MG63 (cell line): Measurements from ENCODE around the gene TBC1D9B. TPM values are rescaled to one million over a fixed set of nuclear protein-coding genes. Genes with fewer than 3 reads are reported as not detected.

Source experiments
- DNase-seq: peaks from one replicate; pipeline ENCODE4 v3.0.0-alpha.2; 2020
- H3K27me3 ChIP-seq: fragments of 250-450 bp; sonication (Bioruptor Pico); 2 replicates; pipeline ENCODE4 v1.5.1; 2020; ENCODE audit warnings: mild to moderate bottlenecking, moderate library complexity
- H3K36me3 ChIP-seq: fragments of 250-450 bp; sonication (Bioruptor Pico); 2 replicates; pipeline ENCODE4 v1.5.1; 2020; ENCODE audit warnings: mild to moderate bottlenecking, moderate library complexity
- H3K4me3 ChIP-seq: fragments of 250-450 bp; sonication (Bioruptor Pico); 2 replicates; pipeline ENCODE4 v1.5.1; 2020; ENCODE audit warnings: mild to moderate bottlenecking, moderate library complexity
- H3K9me3 ChIP-seq: fragments of 250-450 bp; sonication (Bioruptor Pico); 2 replicates; pipeline ENCODE4 v1.5.1; 2020; ENCODE audit warnings: mild to moderate bottlenecking, moderate library complexity
- total RNA-seq: library from RNA; depleted of rRNA; stranded (reverse); fragments of >200 nt; shearing (Covaris generic); gene quantifications from 2 replicates; pipeline ENCODE4 v1.2.3, GENCODE V29; 2014; ENCODE audit warnings: low replicate concordance

Gene TBC1D9B
- total RNA-seq, 1 experiment from 2014 or later = 101 TPM

DNA sequence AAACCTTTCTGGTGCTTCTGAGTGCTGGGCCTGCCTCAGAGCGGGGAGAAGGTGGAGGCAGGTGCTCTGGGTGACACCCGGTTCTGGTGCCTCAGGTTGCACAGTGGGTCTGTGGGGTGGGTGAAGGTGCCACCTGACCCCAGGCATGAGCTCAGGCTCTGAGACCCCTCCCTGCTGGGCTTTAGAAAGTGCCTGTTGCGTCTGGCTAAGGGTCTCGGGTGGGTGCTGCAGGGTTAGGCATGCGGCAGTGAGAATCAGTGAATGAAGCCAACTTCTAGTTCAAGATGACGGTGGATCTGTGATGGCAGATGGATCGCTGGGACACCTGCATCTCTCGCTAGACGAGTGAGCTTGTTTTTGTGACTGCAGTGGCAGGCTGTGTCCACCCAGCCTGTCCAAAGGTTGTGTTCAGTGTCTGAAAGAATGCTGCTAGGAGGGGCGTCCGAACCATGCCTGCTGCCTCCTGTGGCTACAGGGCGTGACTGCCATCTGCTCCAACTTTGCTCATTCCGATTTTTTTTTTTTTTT is 82.0 kb downstream of the TBC1D9B start:
- DNase-seq = no peak
- peaks cover 3% of the 10 kb centered on the region; the same call in 1 of the 2 replicates for H3K9me3 ChIP-seq
- no peak overlapping the region for H3K4me3 ChIP-seq
- H3K27me3 ChIP-seq = no peaks in the 10 kb centered on the region
- H3K36me3 ChIP-seq = peaks cover 88% of the 10 kb centered on the region

DNA sequence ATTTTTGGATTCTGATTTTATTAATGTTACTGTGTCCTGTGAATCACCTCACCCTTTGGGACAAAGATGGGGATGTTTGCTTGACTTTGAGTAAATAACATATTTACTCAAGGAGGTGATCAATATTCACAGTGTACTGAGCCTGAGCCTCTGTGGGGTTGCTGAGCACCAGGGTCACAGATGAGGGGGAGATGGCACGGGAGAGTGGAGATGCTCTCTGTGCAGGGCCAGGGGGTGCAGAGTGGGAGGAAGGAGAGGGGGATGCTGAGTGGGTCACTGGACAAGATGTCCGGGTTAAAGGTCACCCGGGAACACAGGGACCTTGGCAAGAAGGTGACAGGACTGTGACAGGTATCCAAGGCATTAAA is 83.0 kb downstream of the TBC1D9B start:
- DNase-seq = no peak
- Histone ChIP-seq H3K36me3 (peaks cover 81% of the 10 kb centered on the region), H3K27me3 (no peaks in the 10 kb centered on the region), H3K4me3 (no peak overlapping the region), H3K9me3 (no peaks in the 10 kb centered on the region)

DNA sequence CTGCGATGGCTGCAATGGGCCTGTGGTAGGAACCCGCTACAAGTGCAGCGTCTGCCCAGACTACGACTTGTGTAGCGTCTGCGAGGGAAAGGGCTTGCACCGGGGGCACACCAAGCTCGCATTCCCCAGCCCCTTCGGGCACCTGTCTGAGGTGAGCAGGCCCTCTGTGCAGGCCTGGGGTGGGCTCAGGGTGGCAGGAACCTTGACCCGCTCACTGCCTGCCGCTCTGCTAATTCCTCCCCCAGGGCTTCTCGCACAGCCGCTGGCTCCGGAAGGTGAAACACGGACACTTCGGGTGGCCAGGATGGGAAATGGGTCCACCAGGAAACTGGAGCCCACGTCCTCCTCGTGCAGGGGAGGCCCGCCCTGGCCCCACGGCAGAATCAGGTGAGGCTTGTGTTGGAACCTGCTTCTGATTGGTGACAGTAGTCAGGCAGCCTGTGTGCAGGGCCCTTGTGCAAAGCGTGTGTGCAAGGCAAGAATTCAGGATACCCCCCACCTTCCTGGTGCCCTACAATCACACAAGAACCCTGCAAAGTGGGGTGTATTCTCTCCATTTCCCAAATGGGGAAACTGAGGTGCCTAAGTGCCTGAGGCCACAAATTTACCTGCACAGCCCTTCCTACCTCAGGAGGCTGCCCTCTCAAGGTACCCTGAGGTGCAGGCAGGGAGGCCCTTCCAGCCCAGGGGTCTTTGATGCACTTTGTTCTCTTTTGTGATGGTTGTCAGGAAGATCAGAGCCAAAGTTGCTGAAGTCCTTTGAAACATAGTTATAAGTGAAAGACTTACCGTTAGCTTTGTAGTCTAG is 83.6 kb downstream of the TBC1D9B start:
- H3K36me3 ChIP-seq = peaks cover 75% of the 10 kb centered on the region
- no peak overlapping the region for H3K4me3 ChIP-seq
- no peaks in the 10 kb centered on the region for H3K9me3 ChIP-seq
- no peaks in the 10 kb centered on the region for H3K27me3 ChIP-seq
- DNase-seq = no peak

DNA sequence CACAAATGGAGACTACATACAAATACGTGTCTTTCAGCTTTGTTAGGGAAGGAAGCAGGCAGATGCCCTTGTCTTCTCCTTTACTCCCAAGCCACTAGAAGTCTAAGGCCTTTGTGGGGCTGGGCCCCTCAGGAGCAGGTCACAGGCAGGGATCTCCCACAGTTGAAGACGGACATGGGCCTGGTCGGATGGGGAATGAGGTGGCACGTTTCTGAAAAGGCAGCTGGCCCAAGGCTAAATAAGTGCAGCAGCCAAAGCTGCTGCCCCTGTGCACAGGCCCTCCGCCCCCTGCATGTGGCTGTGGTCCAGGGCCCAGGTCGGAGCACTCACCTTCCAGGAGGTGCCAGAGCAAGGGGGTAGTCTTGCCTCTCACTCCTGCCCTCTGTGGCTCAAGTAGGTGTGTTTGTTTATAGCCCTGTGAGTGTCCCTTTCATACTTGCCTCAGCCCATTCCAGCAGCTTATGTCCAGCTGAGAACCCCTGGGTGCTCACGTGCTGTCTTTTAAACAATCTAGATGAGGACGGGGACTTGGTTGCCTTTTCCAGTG is 85.2 kb downstream of the TBC1D9B start:
- Histone ChIP-seq H3K4me3 (peak overlapping the region; percentile 79), H3K9me3 (no peaks in the 10 kb centered on the region), H3K27me3 (no peaks in the 10 kb centered on the region), H3K36me3 (peaks cover 59% of the 10 kb centered on the region)
- no peak for DNase-seq

DNA sequence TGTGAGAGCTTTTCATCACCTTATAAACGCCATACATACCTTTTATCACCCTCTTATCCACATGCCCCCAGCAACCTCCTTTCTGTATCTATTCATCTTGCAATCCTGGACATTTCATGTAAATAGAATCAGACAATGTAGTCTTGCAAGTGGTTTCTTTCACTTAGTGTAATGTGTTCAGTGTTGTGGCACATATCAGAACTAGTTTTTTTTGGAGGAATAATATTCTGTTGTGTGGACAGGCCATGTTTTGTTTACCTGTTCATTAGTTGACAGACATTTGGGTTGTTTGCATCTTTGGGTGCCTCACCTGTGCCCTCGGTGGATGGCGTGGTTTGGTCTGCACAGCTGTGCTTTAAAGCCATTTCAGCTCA is 85.7 kb downstream of the TBC1D9B start:
- peak overlapping the region; percentile 79 for H3K4me3 ChIP-seq
- no peaks in the 10 kb centered on the region for H3K27me3 ChIP-seq
- DNase-seq = no peak
- H3K36me3 ChIP-seq = peaks cover 54% of the 10 kb centered on the region
- no peaks in the 10 kb centered on the region for H3K9me3 ChIP-seq

DNA sequence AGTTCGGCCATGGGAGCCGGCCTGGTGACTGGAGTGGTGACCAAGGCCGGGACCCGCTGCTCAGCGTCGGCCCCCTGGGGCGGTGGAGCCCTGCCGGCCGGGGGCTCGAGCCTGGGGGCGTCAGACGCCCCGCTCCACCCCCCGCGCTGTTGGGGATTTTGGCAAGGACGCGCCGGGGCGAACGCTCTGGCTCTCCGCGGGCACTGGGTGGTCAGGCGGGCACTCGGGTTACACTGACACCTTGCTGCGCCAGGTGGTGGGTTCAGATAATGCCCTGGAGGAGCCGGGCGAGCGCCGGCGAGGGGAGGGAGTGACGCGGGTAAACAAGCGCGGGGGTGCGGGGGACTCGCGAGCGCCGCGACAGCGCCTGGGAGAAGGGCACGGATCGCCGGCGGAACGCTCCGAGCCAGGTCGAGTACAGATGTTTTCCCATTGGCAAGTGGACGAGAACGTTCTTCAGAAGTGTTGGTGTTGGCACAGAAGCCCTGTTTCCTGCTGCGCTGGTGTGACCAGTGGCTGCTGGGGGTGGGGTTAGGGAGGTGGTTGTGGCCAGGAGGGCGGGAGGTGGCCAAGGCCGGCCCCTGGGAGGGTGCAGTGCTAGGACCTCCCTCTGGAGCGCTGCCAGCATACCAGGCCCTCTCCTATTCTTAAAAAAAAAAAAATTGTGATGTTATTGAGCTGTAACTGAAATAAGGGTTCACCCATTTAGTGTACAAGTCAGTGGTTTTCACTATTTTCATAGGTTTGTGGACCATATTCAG is 86.2 kb downstream of the TBC1D9B start:
- Histone ChIP-seq H3K36me3 (peaks cover 48% of the 10 kb centered on the region), H3K9me3 (no peaks in the 10 kb centered on the region), H3K27me3 (no peaks in the 10 kb centered on the region), H3K4me3 (peak overlapping the region; percentile 79)
- peak; percentile 98 for DNase-seq

DNA sequence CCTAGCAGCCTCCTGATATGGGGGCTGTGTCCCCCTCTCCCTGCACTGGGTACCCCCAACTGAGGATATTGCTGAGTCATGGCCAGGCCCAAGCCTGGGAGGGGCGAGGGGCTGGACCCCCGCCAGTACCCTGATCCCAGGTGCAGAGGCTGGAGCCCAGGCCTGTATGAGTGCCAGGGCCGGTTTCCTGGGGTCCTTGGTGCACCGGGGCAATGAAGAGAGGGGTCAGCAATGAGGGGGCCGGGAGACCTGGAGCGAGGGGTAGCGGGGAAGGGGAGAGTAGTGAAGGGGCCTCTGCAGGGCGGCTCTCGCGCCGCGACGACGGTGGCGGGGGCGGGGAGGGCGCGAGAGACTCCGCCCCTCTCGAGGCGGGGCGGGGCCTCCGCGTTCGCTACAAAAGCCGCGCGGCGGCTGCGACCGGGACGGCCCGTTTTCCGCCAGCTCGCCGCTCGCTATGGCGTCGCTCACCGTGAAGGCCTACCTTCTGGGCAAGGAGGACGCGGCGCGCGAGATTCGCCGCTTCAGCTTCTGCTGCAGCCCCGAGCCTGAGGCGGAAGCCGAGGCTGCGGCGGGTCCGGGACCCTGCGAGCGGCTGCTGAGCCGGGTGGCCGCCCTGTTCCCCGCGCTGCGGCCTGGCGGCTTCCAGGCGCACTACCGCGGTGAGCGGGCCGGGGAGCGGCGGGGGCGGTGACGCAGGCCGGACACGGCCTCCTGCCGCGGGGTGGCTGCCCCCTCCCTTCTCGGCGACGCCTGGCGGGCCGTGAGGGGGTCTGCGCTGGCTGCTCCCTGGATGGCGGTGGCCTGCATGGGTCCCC is 87.0 kb downstream of the TBC1D9B start, which contains the start of gene SQSTM1:
Gene SQSTM1 (plus strand): TSS at position 423 of the 815 bp plus-strand sequence. CDS start 32 bp downstream, at position 455.
- DNase-seq = peak; percentile 83
- Histone ChIP-seq H3K36me3 (peaks cover 42% of the 10 kb centered on the region), H3K4me3 (peak within 1 kb of the TSS; percentile 79), H3K9me3 (no peaks in the 10 kb centered on the region), H3K27me3 (no peaks in the 10 kb centered on the region)

DNA sequence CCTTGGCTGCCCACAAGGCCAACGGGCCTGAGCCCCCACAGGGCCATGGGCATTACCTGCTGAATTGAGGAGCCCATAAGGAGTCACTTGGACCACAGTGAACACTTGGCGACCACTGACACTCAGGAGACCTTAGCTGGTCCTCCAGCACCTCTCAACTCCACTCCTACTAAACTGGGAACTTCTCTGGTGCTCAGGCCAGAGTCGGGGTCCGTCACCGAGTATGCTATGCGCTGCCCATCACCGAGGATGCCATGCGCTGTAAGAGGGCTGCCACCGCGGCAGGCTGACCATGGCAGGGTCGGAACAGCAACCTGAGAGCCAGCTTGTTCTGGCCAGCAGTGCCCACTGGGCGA is 87.6 kb downstream of the TBC1D9B start:
- H3K36me3 ChIP-seq = peaks cover 39% of the 10 kb centered on the region
- no peaks in the 10 kb centered on the region for H3K9me3 ChIP-seq
- H3K27me3 ChIP-seq = no peaks in the 10 kb centered on the region
- peak overlapping the region; percentile 79 for H3K4me3 ChIP-seq
- no peak for DNase-seq

DNA sequence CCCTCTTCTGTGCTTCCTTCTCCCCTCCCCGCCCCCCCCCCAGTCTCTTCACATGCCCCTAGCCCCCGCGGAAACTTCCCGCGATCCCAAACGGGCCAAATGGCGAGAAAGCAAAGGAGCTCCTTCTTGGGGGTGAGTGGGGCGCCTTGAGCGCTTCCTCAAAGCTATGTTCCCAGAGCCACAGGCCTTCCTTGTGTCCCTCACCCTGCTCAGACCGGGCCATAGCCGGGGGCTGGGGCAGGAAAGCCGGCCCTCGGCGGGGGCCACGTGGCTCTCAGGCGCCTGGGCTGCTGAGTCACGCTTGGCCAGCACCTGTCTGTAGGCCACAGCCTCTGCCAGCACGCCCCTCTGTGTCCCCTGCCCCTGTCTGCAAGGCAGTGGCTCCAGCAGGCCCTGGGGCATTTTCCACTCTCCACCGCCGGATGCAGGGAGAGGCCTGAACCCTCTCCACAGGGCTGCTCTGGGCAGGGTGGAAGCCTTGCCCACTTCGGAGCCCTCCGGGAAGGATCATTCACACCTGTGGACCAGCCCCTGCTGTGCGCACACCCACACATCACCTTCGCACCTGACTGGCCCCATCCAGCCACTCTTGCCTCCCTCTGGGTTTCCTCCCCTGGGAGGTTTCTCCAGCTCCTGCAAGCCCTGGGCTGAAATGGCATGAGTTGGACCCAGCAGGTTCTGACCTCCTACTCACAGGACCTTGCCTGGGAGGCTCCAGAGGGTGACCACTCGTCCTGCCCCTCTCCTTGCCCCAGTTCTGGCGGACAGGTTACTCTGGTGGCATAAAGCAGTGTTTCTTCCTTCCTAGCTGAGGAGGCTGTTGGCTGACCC is 88.2 kb downstream of the TBC1D9B start:
- Histone ChIP-seq H3K9me3 (no peaks in the 10 kb centered on the region), H3K4me3 (no peak overlapping the region; the same call in 1 of the 2 replicates), H3K36me3 (peaks cover 39% of the 10 kb centered on the region), H3K27me3 (no peaks in the 10 kb centered on the region)
- DNase-seq = peak; percentile 92

DNA sequence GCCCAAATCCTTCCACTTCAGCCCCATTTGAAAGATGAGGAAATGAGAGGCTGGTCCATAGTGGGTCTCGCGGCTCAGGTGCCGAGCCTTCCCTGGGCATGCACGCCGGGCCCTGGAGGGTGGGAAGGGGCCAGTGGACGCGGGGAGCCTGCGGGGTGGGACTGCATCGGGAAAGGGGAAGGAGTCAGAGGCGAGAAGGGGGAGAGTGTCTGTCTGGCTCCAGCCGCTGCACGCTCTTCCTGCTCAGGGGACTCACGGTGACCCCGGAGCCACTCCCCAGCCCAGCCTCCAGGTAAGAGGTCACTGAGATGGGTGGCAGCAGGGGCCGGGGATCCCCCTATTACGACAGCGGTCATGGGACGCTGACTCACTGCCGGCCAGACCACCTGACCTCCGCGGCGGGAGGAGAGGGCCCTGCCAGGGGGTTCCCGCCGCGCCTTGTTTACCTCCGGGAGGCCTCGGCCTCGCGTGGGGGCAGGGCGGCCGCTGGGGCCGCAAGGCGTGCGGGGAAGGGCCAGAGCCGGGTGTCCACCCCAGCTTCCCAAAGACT is 88.9 kb downstream of the TBC1D9B start:
- Histone ChIP-seq H3K36me3 (peaks cover 38% of the 10 kb centered on the region), H3K27me3 (no peaks in the 10 kb centered on the region), H3K9me3 (no peaks in the 10 kb centered on the region), H3K4me3 (no peak overlapping the region; the same call in 1 of the 2 replicates)
- peak; percentile 97 for DNase-seq

DNA sequence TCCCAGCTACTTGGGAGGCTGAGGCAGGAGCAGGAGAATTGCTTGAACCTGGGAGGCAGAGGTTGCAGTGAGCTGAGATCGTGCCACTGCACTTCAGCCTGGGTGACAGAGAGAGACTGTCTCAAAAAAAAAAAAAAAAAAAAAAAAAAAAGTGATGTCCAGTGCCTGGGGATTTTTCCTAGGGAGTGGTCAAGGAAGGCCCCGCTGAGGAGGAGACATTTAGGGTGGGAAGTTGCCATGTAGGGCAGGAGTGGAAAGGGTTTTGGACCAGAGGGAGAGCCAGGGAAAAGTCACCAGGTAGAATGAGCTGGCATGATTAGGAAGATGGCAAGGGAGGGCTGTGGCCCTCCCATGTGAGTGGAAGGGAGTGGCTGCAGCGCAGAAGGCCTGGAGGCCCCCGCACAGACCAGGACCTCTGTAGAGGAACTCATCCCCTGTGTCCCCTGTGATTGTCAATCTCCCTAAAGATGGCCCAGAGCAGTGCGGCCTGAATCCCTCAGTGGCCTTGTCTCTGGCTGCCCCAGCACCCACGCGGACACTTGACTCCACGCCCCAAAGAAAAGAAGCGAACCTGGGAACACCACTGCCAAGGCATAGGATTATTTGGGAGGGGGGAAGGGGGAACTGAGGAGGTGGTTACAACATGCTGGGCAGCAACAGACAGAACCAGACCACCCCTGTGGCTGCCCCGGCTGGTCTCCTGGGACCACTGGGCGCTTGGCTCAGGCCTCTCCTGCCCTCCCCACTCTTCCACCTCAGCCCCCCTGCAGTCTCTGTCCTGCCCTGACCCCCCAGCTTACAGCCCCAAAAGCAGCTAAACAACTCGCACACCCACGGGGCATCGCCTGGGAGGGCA is 89.6 kb downstream of the TBC1D9B start:
- no peaks in the 10 kb centered on the region for H3K9me3 ChIP-seq
- no peak for DNase-seq
- H3K36me3 ChIP-seq = peaks cover 34% of the 10 kb centered on the region
- no peaks in the 10 kb centered on the region for H3K27me3 ChIP-seq
- H3K4me3 ChIP-seq = no peak overlapping the region

DNA sequence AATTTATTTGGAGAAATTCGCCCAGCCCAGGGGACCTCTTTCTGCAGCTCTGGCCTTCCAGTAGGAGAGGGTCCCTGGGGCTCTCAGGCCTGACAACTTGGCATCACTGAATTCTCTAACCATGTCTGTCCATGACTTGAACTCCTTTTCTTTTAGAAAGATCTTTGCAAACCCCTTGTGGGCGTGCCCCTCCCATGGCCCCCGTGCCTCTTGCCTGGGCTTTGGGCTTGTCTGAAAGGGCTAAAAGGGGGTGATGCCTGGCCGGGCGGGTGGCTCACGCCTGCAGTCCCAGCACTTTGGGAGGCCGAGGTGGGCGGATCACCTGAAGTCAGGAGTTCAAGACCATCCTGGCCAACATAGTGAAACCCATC is 90.2 kb downstream of the TBC1D9B start:
- DNase-seq = no peak

DNA sequence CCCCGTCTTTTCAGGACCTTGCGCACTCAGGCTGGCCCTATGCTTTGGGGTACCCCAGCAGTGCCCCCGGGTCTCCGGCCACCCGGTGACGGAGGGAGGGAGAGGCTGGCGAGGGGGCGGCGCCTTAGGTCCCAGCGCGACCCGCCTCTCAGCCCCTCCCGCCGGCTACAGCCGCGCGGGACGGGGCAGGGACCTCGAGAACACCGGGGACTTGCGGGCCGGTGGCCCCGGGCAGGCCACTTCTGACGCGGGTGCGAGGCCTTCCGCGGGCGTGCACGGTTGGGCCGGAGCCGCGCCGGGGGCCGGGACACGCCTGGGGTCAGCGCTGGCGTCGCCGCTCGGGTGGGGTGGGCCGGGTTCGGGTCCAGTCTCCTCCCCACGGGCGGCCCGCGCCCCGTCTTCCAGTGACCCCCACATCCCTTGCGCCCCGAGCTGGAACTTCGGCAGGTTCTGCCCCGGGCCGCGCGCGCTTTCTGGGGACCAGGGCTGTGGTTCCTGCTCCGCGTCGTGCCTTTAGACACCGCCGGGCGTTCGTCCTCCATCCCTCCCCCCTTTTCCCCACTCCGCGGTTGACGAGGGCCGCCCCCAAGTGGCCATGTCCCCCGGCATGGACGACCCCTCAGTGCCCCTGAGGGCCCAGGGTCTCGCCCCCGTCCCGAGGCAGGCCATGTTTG is 90.8 kb downstream of the TBC1D9B start:
- H3K4me3 ChIP-seq = no peak overlapping the region
- H3K9me3 ChIP-seq = no peaks in the 10 kb centered on the region
- peaks cover 34% of the 10 kb centered on the region for H3K36me3 ChIP-seq
- H3K27me3 ChIP-seq = no peaks in the 10 kb centered on the region
- no peak for DNase-seq

More for the DNA sequence above, 90.2 kb downstream of the TBC1D9B start:
- Histone ChIP-seq H3K4me3 (no peak overlapping the region), H3K9me3 (no peaks in the 10 kb centered on the region), H3K27me3 (no peaks in the 10 kb centered on the region), H3K36me3 (peaks cover 34% of the 10 kb centered on the region)

DNA sequence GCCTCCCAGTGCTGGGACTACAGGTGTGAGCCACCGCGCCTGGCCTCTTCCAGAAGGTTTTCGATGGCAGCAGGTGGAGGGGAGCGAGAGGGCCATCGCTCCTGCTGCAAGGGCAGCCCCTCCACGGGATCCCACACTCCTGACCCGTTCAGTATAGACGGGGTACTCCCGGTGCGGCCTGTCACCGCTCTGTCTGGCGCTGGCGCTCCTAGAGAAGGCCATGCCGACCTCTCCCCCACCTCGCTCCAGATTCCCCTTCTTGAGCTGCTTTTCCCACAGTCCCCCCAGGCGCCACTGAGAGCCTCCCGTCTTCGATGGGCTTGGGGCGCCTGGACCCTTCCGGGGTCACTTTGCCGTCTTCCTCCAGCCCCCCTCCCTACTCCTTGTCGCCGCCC is 91.3 kb downstream of the TBC1D9B start:
- Histone ChIP-seq H3K27me3 (no peaks in the 10 kb centered on the region), H3K36me3 (peaks cover 38% of the 10 kb centered on the region), H3K4me3 (no peak overlapping the region), H3K9me3 (no peaks in the 10 kb centered on the region)
- DNase-seq = no peak
